NCI-H1092 (cell line): Measurements from ENCODE around the gene SYCN.

Experiments used
- DNase-seq: peaks from one replicate; lab custom pipeline; 2025; lab: John Stamatoyannopoulos, UW

SYCN gene

DNA sequence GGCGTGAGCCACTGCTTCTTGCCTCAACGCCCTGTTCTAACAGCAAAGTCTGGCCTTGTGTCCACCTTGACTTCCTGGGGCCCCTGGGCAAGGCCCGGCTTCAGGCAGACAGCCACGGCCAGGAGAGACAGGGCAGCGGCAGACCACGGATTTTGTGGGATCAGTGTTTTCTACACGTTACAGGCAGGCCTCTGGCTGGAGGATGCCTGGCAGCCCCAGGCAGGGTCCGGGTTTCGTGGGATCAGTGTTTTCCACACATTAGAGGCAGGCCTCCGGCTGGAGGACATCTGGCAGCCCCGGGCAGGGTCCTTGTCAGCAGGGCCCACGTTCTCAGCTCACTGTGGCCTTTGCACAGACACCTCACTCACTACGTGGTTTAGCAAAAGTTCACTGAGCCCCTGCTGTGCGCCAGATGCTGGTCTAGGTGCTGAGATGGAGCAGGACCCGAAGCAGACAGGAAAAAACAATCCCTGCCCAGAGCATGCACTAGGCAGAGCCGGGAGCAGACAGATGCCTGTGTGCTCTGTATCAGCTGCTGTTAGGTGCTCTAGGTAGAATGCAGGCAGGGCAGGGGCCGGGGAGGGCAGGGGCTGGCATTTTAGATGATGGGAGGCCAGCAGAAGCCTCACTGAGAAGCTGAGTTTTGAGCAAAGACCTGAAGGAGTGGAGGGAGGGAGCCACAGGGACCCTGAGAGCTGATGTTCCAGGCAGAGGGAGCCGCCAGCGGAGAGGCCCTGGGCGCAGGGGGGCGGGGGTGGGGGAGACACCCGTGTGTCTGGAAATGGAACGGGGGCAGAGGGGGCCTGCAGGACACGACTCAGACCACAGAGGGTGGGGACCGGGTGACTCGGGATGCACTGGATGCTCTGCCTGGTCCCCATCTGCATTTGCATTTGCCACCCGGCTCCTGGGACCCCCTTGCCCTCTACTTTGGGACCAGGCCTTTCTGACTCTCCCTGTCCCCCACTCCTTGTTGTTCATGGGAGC lies 32.3 kb downstream of the SYCN start:
- no peak for DNase-seq

DNA sequence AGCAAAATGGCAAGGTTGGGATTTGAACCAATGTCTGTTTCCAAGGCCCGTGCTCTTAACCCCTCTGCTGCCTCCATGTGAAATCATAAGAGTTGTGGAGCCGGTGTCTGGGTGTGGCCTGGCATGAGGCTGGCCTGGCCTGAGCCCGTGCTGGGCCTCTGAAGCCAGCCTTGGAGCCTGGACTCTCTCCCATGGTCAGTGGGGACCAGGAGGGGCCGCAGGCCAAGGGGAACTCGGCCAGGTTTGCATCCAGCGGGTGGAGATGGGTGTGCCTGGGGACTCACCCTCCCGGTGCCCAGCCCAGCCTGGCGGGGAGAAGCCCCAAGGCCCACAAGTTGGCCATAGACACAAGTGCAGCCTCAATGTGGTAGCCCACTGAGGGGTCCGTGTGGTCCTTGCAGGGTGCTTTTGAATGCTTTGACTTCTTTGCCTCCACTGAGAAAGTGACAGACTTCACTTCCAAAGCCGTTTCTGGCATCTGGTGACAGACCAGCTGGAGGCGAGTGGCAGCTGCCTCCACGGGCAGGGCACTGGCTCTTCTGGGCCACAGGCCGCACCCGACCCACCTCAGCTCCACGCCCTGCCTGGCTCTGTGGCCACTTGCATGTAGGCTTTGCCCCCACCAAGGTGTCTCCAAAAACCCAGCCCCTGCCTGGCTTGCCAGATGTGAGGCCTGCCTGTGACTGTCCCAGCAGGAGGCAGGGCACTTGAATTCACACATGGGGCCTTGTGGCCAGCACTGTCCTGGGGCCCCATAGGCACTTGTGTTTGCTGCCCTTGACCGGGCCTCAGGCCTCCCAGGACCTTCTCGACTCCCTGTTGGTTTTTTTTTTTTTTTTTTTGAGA lies 33.5 kb downstream of the SYCN start:
- DNase-seq = no peak

DNA sequence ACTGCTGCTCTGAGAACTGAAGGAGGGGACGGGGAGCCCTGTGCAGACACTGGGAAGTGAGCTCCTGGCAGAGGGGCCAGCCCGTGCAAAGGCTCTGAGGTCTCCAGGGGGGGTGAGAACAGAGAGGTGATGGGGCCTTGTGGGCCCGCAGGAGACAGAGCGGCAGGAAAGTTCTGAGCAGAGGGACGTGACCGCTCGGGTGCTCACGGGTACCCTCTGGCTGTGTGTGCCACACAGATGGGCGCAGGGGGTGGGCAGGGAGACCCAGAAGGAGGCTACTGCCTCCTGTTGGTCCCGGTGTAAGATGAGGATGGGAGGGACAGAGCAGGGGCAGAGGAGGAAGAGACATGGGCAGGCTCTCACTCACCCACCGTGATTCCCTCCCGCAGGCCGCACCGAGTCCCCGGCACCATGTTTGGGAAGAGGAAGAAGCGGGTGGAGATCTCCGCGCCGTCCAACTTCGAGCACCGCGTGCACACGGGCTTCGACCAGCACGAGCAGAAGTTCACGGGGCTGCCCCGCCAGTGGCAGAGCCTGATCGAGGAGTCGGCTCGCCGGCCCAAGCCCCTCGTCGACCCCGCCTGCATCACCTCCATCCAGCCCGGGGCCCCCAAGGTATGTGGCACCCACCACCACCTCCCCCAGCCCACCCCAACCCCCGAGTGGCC lies 34.8 kb downstream of the SYCN start:
- no peak for DNase-seq

DNA sequence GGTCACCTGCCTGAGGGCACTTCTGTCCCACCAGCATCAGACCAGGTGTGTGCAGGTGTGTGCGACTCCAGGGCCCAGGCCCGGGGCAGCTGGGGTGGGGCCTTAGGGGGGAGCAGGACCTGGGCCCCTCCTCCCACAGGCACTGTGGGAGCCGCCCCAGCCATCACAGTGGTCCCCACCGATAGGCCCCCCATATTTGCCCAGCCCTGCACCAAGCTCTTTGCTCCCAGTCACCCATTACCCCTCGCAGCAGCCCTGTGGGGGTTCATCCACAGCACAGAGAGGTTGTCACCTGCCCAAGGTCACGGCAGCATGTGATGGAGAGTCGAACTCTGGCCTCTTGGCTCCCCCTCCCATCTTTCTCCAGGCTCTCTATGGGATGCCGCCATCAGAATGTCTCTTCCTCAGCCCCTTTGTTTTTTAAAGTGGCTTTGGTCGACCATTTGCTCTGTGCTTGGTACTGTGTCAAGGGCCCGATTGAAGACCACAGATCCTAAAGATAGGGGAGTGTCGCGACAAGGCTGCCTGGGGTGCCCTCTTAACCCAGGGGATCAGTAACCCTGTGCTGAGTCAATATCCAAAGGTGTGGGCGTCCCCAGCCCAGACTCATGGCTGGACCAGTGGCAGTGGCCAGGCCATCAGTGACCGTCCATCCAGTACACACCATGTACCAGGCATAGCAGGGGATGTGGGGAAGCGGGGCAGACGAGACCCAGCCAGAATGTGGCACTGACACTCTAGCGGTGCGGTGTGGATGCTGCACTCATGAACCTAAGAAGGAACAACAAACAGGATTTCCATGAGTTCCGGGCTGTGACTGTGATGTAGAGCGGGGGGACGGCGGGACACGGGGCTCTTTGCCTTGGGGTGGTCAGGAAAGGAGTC lies 35.6 kb downstream of the SYCN start:
- no peak for DNase-seq

DNA sequence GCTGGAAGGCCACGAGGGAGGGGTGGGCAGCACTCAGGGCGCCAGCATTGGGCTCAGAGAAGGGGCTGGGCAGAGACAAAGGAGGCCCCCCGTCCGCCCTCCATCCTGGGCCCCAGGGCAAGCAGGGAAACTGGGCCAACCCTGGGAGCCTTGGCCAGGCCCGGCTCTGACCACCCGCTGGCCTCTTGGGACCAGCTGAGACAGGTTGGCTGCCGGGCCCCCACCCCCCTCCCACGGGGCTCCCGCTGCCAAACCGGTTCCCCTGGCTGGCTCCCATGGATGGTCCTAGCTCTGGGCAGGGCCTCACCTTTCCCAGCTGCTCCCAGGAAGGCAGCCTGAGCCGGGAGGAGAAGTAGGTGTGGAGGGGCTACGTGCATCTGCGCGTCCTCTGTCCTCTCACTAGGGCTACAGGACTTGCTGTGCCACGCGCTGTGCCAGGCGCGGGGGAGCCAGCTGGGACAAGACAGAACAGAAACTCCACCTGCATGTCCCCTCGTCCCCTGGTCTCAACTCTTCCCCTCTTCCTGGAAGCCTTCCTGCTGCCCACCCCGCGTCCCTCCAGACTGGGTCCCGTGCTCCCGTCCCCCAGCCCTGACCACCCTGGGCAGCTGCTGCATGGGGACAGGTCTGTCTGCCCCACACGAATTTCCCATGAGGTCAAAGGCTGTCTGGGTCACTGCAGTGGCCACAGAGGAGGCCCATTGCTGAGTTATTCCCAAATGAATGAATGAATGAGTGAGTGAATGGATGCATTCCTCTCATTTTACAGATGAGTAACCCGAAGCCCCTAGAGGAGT lies 36.4 kb downstream of the SYCN start:
- no peak for DNase-seq

DNA sequence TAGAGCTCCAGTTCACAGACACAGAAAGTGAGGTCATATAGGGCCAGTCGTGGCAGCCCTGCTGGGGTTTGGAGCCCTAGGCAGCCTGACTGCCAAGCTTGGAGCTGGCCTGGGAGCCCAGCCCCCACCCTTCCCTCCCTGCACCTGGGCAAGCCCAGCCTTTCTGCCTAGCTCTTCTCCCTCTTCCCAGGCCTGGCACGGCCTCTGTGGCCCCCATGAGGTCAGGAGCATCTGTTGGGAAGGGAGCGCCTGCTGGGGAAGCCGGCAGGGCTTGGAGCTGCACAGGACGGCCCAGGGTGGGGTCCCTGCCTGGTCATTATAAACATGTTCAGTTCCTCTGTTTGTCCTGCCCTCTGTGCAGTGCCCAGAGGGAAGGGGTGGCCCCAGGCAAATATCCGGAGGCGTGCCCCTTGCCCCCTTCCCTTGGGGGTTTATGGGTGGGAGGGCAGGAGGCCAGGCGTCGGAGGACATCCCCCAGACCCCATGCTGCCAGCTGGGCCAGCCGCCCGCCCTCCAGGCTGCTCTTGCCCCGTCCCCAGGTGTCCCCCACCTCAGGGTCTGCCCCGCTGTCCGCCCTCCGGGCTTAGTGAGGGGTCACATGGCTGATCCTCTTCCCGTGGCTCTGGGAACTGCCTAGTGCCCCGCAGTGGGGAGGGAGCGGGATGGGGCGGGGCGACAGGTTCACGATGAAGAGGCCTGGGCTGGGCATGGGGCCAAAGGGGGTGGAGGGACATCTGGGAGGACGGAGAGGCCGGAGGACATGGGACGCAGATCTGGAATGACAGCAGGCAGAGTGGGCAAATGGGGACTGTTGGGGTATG lies 37.3 kb downstream of the SYCN start:
- DNase-seq = no peak

DNA sequence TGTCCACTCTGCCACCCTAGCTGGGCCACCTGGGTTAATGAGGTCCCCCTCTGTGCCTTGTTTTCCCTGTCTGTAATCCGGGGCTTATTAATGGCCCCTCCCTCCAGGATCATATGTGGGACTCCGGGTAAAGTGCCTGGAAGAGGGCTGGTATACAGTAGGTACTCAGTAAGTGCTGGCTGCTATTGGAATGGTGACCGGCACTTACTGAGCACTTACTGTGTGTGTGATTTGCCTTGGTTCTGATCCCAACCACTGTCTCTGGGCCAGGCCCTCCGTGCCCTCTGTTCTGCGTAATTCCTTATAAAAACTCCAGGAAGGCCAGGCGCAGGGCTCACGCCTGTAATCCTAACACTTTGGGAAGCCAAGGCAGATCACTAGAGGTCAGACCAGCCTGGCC lies 38.2 kb downstream of the SYCN start:
- DNase-seq = no peak

DNA sequence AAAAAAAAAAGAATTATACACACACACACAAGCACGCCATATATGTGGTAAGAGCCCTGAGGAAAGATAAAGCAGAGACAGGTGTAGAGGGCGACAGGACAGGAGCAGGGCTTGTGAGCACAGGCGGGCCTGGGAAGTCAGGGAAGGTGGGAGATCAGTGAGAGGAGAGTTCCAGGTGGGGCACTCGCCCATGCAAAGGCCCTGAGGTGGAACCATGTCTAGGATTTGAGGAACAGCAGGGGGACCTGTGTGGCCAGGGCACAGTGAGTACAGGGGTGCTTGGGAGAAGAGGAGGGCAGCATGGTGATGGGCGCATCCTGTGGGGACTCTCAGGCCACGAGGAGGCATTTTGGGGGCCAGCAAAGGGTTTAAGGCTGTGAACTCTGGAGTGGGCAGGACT lies 39.8 kb downstream of the SYCN start:
- no peak for DNase-seq

DNA sequence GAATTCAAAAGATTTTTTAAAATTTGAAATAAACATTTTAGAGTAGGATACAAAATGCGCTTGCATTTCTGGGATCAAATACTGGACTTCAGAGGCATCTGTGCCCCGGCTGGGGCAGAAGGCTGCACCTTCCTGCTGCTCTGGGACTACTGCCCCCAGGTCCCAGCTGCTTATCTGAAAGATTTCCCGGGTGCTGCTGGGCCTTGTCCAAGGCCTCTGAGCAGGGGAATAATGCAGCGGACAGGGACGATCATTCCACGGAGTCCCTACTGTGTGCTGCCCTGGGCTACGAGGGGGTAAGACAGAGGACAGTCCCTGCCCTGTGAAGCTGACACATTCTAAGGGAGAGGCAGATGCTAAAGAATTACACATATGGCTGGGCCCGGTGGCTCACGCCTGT lies 40.4 kb downstream of the SYCN start:
- no peak for DNase-seq

DNA sequence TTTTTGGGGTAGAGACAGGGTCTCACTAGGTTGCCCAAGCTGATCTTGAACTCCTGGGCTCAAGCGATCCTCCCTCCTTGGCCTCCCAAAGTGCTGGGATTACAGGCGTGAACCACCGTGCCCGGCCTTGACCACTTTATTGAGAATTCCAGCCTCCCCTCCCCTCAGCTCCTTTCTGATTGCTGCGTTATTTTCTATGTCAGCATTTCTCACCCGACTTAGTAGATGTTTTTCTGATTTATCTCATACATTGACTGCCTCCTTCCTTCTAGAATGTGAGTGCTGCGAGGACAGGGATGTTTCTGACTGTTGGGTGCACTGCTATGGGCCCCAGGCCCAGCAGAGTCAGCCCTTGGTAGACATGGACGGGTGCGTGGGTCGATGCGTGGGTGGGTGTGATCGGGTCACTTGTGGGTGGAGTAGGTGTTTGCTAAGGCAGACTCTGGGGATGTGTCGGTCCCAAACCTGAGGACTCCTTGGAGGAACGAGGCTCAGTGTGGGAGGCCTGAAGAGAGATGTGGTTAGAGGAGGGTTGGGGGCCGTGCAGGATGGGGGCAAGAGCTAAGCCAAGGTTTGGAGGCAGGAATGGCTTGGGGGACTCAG lies 41.5 kb downstream of the SYCN start:
- DNase-seq = no peak

DNA sequence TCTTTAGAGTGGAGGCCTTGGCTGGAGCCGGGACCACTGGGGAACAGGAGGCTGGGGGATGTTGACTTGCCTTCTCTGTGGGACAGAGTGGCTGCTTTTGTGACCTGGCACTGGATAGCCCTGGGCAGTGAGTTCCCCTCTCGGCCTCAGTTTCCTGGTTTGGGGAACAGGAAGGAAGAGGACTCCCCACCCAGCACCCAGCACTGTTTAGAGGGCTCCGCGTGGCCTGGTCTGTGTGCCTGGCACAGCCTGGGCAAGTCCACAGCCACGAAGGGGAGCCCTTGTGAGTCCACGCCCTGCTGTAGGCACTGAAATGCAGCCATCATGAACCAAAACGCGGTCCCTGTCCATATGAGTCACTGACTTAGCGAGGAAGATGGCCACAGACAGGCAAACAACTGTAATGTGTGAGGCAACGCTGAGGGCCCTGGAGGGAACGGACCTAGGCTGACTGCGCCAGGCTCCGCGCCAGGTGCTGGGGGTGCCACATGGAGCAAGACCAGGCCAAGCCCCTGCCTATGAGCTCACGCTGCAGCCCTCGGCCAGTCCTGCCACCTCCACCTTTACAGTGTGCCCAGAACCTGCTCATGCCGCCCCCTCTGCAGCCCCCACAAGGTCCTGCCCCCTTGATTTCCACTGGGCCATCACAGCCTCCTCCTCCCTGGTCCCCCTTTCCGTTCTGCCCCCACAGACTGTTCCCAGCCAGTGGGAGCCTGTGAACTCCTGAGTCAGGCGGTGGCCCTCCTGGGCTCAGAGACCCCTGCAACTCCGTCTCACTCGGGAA lies 43.0 kb downstream of the SYCN start:
- no peak for DNase-seq

DNA sequence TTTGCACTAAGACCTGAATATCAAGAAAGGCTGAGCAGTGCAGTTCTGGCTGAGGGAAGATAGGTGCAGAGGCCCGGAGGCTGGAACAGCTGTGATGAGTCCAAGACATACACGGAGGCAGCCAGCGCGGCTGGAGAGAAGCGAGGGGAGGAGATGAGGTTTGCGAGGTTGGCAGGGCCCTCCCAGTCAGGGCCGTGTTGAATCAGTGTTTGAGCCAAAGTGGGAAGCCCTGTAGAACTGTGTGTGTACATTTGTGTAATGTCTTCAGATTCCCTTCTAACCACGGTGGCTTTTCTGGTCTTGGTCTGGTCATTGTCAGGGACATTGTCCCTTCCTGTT lies 43.6 kb downstream of the SYCN start:
- no peak for DNase-seq

DNA sequence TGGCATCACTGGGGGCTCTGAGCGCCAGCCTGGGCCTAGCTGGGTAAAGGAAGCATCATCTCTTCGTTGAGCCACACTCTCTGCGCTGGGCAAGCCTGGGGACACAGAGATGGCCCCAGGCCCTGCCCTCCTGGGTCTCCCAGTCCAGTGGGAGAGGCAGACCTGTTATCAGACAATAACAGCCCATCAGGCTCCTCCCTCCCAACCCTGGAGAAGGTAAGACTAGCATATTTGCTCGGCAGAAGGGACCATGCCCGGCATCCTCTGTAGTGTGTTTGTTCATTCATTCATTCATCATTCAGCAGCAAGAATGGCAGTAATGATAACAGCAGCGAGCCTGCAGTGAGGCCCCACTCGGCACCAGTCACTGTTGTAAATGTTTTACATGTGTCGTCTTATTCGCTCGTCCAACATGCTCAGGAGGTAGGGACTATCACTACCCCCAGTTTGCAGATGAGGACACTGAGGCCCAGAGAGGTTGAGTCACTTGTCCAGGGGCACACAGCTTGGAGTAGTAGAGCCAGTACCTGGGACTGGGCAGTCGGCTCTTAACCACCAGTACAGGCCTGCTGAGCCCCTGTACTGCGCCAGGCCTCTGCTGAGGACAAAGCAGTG lies 45.3 kb downstream of the SYCN start:
- DNase-seq = no peak

DNA sequence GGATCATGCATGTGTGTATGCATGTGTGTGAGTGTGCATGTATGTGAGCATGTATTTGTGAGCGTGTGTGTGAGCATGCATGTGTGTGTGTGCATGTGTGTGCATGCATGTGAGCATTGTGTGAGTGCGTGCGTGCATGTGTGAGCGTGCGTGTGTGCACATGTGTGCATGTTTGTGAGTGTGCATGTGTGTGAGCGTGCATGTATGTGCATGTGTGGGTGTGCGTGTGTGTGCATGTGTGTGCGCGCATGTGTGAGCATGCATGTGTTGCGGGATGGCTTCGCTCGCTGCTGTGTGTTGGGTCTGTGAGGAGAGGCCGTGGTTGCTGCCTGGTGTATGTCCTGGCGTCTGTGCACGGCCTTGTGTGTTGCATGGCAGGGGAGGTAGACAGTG lies 46.1 kb downstream of the SYCN start:
- DNase-seq = no peak

DNA sequence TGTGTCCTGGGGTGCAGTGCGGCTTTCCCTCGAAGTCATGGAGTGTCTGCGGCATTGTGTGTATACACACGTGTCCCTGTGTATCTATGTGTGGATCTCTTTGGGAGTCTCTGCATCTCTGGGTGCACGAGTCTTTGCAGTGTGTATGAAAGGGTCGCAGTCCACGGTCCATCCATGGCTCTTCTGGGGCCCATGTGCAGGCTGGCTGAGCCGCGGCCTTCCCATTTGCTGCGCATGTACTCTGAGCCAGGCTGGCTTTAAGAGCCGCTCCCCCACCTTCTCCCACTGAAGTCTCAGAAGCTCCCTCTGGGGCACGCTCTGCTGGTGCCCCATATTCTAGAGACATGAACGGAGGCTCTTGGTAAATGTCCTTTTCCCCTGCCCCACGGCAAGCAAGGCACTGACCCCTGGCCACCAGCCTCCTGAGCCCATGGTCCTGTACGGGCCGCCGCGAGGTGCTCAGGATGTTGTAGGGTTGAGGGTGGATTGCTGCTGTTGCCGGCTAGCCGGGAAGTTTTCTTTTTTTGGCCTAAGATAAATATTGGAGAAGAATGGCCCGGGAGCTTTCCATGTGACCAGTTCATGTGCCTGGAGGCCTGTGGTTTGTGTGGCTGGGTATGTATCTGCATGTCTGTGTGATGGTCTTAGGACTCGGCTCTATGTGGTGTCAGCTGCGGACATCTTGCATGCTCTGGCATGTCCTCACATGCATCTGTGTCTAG lies 46.6 kb downstream of the SYCN start:
- no peak for DNase-seq

DNA sequence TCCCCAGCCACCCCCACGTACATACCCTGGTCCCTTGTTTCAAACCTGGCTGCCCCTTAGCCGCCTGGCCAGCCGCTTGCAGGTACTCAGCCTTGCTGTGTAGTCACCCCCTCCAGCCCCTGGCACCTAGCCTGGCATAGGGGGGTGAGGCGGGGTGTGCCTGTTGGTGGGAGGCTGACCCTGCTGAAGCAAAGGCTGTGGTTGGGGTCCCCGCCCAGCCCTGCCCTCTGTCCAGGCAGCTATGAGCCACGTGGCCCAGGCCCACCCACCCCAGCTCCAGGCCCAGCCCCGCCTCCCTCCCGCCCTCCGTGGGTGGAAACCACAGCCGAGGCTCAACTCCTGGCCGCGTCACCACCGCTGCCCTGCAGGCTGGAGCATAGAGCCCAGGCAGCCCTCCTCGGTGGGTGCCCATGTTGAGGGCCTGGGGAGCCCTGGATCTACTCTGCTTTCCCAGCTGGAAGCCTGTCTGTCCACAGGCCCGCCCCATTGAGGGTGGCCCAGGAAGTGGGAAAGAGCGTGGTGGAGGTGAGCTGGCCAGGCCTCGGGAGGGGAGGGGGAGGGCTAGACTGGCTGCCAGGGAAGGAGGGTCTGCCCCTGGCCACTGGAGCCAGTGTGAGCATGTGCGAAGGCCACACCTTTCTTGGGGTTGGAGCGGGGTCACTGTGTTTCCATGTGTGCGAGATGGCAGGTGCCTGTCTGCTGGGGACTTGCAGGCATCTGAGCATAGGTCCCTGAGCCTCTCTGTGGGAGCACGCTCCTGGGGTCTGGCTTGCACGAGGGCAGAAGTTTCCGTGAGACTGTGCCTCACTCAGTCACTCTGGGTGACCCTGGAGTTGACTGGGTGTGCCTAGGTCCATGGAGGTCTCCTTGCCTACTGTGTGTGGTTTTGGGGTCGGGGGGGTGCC lies 47.5 kb downstream of the SYCN start:
- DNase-seq = no peak
